Stimulated activated CD8-positive, alpha-beta memory T cell treated with anti-CD3 and anti-CD28 coated beads, Interleukin-15, amount 100 ng/mL, for 4 hours (primary cell): ENCODE data around the gene LDLRAD4.

Experiments
- DNase-seq, 2 donors: peaks; one replicate each; pipeline ENCODE4 v3.0.0-alpha.2; 2020; ENCODE audit warnings: low read depth in 2 of 2

The LDLRAD4 gene

DNA sequence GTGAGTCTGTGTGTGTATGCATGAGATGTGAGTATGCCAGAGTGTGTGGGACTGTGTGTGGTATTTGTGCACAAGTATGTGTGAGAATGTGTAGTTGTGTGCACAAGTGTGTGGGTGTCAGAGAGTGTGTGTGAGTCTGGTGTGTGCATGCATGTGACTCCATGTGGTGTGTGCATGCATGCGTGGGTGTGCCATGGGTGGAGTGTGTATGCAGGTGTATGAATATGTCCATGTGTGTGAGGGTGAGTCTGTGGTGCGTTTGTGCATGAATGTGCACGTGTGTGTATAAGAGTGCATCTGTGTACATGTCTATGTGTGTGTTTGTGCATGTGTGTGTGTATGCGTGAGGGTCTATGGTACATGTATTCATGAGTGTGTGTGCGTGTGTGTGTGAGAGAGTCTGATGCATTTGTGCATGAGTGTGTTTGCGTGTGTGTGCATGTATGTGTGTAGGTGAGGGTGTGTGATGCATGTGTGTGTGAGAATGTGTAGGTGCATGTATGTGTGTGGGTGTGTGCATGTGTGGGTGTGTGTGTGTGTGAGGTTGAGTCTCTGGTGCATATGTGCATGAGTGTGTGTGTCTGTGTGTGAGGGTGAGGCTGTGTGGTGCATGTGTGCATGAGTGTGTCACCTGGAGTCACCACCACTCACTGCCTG is 226.8 kb downstream of the LDLRAD4 start:
- DNase-seq, result no peak

DNA sequence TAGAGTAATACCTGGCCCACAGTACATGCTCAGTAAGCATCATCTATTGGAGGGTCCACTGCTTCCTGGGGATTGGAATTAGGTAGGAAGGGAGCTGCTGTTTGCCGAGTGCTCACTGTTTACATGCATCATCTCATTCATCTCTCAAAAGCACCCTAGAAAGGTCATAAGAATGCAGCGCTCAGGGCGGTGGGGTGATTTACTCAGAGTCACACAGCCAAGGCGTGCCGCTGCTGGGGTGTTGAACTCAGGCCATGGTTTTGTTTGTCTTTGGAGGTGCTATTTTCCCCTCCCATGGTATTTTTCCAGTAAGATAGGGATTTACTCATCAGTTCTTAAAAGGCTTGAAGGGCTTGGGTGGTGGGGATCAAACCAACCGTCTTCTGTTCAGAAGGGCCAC is 227.5 kb downstream of the LDLRAD4 start:
- DNase-seq, result no peak

DNA sequence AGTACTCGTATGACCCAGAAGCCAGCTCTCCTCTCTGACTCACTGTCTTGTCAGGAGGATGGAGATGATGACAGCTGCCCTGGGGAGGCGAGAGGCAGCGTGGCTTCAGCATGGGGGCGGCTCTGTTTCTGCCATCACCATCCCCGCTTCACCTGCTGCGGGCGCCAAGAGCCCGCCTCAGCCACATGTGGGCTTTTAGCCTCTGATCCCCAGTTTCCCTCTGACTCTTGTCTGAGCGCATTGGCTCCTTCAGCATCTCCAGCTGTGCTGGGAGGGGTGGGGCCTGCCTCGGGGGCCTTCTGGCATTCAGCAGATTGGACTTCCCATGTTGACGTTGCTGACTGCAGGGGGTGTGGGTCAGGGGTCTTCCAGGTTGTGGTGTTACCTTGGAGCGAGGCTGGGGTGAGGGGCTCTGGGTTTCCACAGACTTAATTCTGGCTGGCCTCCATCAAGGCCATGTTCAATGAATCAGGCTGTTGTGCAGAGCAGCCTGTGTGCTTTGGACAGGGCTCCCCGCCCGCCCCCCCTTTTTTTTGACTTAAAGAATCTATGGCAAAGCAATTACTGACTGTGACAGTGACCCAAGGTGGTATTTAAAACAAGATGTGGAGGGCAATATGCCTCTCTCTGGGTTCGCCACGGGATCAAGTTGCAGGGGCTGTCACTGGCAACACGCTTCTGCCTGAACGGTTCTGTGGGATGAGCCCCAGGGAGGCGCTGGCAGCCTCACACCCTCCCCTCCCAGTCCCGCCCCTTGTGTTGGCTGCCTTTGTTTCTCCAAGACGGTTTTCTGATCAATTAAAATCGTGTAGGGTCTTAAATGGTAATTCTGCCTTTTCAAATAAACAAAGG is 228.3 kb downstream of the LDLRAD4 start:
- no peak for DNase-seq

DNA sequence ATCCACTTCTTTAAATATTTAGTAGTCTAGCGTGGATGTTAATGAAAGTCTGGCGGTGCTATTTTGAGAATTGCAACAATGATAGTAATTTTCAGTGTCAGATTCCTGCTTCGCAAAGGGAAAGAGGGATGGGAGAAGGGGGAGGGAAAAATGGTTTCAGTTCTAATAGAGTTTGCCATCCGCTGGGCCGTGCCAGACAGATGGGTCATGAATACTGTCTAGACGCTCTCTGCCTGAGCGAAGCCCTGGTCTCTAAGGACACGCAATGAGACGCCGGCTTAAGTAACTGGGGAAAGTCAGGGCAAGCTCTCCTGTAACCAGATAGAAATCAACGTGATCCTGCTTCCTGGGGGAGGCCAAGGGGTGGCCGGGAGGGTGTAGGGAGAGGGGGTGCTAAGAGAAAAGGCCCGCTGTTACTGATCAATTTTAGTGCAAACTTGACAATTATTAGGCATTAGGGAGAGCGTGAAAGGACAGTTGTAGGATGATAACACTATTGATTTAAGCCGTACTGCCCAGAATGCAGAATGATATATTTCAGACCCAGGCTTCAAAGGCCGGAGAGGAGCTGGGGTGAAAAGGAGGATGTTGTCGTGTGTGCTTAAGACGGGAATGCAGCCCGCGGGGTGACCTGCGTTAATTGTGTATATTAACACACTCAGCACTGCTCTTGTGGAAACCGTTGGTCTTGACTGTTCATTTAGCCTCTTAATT is 229.2 kb downstream of the LDLRAD4 start:
- no peak for DNase-seq

DNA sequence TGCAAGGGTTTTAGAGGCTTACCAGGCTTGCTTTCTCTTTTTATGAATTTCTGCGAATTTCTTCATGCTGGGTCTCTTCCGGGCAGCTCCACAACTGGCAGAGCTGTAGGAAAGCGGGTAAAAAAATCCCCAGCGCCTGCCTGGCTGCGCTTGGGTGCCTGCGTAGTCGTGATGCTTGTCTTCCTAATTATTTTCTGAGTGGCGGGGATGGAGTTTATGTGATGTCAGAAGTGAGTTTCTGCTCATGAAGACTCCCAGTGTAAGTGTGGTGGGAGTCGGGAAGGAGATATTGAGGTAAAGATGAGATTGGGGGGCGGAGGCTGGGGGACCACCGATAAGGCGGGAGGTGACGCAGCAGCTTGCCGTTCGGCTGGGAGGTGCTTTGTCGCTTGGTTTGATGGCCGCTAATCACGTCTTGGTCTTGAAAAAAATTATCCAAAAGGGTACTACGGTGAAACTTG is 229.8 kb downstream of the LDLRAD4 start:
- DNase-seq, result no peak

DNA sequence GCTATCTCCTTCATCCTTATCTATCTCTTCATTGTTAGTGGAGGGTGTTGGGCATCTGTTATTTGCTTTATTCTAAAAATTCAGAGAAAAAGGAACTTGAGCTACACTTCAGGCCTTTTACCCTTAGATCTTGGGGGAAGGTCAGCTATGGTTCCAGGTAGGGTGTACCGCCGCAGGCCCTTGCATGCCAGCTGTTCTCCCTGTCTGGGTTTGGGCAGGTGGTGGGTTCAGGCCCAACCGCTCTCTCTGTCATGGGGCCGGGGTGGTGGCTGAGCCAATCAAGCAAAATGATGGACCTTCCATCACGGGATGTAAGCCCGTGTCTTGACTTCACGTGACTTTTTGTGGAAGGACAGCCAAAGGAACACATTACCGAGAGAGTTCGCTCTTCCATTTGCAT is 231.1 kb downstream of the LDLRAD4 start:
- DNase-seq, result no peak

DNA sequence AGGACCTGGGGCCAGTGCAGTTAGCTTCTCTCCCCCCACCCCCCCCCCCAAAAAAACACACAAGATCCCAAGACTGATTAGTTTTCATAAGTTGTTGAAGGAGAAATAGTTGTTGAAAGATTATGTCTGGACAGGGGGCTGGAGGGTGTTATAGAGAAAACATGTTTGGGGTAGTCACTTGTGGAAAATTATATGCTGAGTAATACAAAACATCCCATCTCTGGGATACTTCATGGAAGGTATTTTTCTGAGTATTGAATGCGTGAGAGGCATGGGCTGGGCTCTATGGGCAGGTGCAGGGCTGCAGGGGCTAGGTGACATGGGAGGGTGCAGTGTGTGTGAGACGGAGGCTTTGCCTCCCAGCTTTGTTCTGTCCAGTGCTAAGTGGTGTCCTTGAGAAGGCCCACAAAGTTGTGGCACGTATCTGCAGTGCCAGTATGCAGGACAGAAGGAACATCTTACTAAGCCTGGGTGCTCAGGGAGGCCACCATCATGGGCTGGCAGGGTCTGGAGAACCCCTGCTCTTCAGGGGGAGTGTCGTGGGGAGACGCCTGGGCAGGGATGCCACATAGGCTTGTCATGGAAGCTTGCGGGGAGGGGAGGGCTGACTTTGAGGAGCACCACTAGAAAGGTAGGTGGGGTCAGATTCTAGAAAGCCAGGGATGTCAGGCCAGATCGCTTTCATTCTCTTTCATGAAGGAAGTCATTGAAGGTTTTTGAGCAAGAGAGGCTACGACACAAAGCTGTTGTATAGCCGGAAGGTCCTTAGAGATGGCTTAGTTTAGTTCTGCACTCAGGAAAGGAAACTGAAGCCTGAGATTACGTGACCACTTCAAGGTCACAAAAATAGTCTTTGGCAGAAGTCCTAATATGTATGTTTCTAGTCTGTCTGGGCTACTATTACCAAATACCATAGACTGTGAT is 232.0 kb downstream of the LDLRAD4 start:
- no peak for DNase-seq

DNA sequence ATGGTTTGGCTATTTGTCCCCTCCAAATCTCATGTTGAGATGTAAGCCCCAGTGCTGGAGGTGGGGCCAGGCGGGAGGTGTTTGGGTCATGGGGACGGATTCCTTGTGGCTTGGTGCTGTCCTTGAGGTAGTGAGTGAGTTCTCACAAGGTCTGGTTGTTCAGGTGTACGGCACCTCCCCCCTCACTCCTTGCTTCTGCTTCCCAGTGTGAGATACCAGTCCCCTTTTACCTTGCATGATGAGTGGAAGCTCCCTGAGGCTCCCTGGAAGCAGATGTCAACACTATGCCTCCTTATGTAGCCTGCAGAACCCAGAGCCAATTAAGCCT is 232.6 kb downstream of the LDLRAD4 start:
- DNase-seq, result no peak

DNA sequence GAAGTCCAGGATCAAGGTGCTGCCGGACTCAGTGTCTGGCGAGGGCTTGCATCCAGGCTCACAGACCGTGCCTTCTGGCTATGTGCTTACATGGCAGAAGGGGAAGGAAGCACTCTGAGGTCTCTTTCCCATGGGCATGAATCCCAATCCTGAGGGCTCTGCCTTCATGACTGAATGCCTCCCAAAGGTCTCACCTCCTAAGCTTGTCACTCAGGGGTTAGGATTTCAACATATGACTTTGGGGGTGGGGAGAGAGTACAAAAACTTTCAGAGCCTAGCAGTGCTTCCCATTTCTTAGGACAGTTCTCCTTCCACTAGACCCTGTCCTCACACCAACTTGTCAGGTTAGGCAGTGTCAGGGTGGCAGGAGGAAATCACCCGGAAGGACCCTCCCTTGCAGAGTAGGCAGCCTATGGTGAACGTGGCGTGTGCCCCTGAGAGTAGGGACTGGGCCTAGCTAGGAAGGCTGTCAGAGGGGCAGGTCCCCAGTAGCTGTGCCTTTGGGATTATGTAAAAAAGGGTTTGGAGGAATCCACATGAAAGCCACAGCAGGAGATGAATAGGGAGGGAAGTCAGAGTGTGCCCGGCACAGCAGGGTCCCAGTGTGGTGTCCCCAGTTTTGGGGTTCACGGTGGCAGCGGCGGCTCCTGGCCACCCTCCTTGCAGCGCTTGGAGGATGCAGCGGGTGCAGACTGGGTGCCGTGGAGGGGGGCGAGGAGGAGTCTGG is 233.3 kb downstream of the LDLRAD4 start:
- no peak for DNase-seq

DNA sequence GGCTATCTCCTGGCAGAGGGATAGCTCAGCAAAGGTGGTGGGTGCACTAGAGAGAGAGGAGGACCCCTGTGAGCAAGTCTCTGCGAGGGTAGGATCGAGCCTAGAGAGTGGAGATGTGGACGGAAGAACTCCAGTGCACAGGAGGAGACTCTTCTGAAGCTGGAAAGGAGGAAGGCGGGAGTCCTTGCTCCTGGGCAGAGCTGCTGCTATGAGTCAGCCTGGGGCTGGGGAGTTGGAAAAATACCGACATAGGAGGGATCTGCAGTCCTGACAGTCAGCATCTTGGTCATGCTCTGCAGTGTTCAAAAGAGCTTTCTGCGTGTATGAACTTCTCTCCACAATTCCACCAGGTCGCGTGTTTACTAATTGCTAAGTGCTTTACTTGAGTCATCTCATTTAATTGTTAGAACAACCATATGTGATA is 233.8 kb downstream of the LDLRAD4 start:
- no peak for DNase-seq

DNA sequence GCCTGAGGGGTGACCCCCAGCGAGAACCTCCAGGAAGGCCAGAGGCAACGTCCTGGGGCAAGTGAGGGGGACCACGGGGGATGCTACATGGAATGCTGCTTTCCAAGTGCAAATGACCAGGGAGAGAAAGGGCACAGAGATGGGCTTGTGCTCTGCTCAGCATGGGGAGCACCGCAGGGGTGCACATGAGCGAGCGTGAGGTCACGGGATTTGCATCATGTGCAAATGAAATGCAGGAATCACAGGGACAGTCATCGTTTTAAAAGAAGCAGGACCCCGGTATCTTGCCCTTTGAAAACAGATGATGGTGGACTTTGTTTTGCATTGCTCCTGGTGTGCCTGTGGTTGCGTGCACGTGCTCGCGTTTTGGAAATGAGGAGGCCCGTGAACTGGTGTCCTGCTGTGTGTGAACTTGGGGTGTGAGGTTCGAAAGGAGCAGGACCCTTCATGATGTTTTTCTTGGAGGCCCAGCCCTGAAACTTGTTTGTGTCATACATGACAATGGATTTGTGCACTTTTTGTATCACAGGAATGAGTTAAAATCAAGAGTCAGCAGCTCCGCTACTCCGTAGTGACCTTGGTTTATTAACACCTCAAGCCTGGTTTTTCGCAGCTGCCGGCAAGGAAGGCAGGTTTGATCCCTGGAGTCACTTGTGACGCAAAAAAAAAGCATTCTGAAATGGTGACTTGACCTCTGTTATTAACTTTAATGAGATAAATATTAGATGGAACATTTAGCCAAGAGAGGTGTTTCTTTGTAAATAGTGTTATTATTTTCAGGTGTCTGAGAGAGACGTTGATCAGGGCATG is 234.5 kb downstream of the LDLRAD4 start:
- no peak for DNase-seq

DNA sequence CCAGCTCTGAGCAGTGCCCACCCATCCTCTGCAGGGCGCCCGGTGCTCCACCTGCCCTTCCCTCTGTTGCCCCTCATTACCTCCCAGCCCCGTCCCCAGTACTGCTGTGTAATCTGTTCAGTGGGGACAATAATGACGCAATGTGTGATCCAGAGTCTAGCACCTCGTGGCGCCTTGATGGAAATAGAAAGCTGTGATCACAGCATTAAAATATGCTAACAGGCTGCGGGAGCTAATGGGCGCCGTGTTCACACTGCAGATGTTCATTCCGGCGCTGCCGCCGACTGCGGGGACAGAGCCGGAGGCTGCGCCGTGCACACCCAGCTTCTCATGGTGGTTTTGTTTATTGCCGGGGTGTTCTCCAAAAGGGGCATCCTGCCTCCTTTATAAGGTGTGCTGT is 235.2 kb downstream of the LDLRAD4 start:
- DNase-seq, result no peak

DNA sequence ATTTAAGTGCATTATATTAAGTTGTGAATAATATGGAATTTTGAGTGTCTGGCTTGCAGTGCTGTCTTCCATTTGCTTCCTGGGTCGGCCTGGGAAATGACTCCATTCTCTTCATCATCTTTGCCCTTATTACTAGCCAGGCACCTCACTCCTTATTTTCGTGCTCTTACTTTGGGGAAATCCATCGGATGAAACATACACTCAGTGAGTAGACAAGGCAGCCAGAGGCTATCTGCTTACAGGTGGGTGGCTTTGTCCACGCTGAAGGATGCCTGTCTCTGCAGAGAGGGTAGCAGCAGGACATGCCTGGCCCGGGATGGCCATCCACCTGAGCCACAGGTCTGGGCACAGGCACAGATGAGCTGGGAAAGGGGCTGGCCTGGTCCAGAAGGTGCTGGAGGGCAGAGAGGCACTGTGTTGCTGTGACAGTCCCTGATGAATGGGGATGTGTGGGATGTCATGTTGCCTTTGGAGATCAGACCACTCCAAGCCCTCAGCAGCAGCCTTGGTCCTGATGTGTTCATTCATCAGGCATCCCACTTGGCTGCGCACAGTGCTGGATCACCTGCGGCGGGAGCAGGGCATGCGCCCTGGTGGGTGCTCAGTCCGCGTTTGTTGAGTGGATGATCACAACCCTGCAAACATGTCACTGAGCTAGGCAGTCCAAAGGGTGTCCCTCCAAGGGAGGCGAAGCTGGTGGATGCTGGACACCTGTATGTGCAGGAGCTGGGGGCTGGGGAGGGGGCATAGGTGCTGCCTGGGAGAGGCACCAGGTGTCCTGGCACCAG is 236.0 kb downstream of the LDLRAD4 start:
- DNase-seq, result no peak

DNA sequence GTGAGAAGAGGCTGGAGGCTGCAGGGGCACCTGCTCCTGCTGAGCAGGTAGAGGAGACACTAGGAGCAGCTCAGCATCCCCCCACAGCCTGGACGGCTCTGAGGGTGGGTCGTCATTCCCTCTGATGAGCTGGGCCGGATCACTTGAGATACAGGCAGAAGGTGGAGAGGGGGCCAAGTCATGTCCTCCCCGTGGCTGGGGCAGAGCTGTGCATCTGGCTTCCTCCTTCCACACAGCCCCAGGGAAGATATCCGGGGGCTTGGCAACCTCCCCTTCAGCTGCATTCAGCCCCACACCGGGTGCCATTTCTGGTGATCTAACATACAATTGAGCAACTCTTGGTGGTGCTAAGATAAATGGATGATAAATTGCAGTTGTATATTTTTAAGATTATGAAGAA is 236.9 kb downstream of the LDLRAD4 start:
- DNase-seq, result no peak

DNA sequence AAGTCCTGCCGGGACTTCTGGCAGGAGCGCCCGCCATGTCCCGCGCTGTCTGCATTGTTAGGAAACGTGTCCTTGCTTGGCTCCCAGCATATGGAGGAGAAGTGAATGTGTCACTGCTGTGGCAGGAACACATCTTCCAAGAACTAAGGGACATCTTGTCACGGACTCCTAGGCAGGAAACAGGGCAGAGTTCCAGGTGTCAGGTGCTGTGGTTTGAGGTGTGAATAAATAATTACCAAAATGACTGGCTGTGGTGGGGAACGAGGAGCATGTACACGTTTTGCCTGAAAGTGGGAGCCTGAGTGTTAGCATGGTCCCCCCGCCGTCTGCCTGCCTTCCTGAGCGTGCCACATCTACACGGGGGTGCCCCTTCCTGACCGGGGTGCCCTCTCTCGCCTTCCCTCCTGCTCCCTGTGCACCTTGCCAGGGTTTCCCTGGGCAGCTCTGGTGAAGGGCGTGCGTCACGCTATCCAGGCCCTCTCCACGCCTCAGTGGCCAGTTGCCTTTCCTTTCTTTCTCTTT is 237.5 kb downstream of the LDLRAD4 start:
- DNase-seq, result no peak

DNA sequence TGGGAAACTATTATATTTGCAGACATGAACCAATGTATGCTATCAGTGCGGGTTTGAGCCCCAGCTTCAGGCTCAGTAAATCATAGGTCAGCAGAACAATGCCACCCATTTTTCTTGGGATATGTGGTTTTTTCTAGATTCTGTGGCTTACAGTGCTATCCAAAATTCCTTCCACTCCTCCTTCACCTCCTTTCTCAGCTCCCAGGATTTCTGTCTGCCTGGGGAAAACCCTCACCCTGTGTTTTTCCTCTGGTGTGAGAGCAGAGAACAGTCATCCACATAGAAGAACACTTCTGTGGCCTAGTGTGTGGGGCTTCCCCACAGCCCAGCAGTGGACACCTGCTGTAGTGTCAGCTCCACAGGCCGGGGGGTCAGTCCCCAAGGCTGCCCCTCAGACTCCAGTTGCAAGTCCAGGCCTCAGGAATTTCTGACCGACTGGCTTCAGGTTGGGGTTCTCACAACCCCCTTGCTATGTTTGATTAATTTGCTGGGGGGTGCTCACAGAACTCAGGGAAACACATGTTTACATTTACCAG is 238.2 kb downstream of the LDLRAD4 start:
- no peak for DNase-seq

DNA sequence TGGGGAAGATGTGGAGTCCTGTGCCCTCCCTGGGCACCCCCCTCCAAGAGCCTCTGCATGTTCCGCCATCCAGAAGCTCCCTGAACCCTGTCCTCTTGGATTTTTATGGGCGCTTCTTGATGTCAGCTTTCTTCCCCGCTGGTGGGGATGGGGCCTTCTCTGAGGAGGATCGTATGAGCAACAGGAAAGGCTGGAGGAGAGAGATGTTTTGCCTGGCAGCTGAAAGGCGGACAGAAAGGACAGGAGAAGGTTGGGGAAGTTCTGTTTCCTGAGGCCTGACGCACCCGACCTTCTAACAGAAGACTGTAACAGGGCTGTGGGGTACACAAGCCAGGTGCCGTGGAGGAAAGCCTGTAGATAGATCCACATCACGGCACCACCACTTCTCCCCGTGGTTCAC is 238.8 kb downstream of the LDLRAD4 start:
- no peak for DNase-seq

DNA sequence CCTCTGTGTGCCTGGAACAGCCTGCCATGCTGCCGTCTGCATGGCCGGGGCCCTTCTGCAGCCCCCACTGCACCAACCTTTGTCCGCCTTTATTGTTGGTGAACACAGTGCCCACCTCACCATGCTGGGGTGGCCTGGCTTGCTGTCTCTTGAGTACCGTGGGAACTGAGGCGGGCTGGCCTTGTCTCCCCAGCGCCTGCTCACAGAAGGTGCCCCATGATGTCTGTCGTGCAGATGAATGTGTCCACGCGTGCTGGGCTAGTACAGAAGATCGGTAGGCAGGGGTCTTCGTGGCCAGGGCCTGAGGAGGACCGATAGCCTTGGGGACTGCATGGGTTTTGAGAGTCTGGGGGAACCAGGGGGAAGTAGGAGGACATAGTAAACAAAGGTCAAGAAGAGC is 242.4 kb downstream of the LDLRAD4 start:
- DNase-seq, result no peak

DNA sequence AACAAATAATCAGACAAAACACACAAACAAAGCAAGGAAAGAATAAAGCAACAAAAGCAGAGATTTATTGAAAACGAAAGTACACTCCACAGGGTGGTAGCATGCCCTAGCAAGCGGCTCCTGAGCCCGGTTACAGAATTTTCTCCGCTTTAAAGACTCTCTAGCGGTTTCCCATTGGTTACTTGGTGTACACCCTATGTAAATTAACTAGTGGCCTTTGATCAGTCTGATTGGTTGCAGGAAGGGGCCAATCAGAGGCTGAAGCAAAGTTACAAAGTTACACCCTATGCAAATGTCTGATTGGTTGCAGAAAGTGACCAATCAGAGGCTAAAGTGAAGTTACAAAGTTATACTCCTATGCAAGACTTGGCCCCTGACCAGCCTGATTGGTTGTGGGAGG is 242.9 kb downstream of the LDLRAD4 start:
- no peak for DNase-seq
